ENCODE measurements around the gene CSTF1.
"Not testable (repeated sequence)": the region's sequence is repeated elsewhere in the genome, so short reads cannot be mapped to it uniquely, and the experiment has no call there.

CSTF1 gene

GRCh38 chr20:56395166-56395565 is 2.7 kb downstream of the CSTF1 start:
- no peak overlapping the region for H3K4me3 ChIP-seq (ENCODE audit: low read depth in 1 of 5, low read length in 5 of 5)
- no peak overlapping the region for H3K27ac ChIP-seq (ENCODE audit: low read depth, low read length)
- no peaks in the 10 kb centered on the region for H3K9me3 ChIP-seq (ENCODE audit: control insufficient read depth in 5 of 5, low read length in 5 of 5)
- H3K9ac ChIP-seq (ENCODE audit: low read length in 5 of 5), result no peak overlapping the region
- H3K4me1 ChIP-seq (ENCODE audit: control insufficient read depth in 5 of 5, insufficient read depth in 5 of 5, low read length in 5 of 5), result peaks cover 7 to 28% (median 26%) of the 10 kb centered on the region in 5 donors
- no peaks in the 10 kb centered on the region for H3K27me3 ChIP-seq (ENCODE audit: control insufficient read depth in 5 of 5, insufficient read depth in 4 of 5, low read length in 5 of 5)
- H3K36me3 ChIP-seq (ENCODE audit: control insufficient read depth in 5 of 5, insufficient read depth in 5 of 5, low read length in 5 of 5), result peaks cover 41 to 50% (median 42%) of the 10 kb centered on the region in 5 donors

GRCh38 chr20:56400001-56400640 is 7.7 kb downstream of the CSTF1 start:
- Histone ChIP-seq H3K4me1 (ENCODE audit: control insufficient read depth in 5 of 5, insufficient read depth in 5 of 5, low read length in 5 of 5) (peaks cover 0 to 4% (median 0%) of the 10 kb centered on the region in 5 donors), H3K27me3 (ENCODE audit: control insufficient read depth in 5 of 5, insufficient read depth in 4 of 5, low read length in 5 of 5) (no peaks in the 10 kb centered on the region), H3K27ac (ENCODE audit: low read depth, low read length) (no peak overlapping the region), H3K9ac (ENCODE audit: low read length in 5 of 5) (no peak overlapping the region), H3K36me3 (ENCODE audit: control insufficient read depth in 5 of 5, insufficient read depth in 5 of 5, low read length in 5 of 5) (peaks cover 52 to 78% (median 67%) of the 10 kb centered on the region in 5 donors), H3K4me3 (ENCODE audit: low read depth in 1 of 5, low read length in 5 of 5) (no peak overlapping the region), H3K9me3 (ENCODE audit: control insufficient read depth in 5 of 5, low read length in 5 of 5) (no peaks in the 10 kb centered on the region)

- Histone ChIP-seq H3K36me3 (ENCODE audit: control insufficient read depth in 5 of 5, insufficient read depth in 5 of 5, low read length in 5 of 5) (peaks cover 44 to 72% (median 52%) of the 10 kb centered on the region in 5 donors), H3K9ac (ENCODE audit: low read length in 5 of 5) (no peak overlapping the region), H3K27me3 (ENCODE audit: control insufficient read depth in 5 of 5, insufficient read depth in 4 of 5, low read length in 5 of 5) (no peaks in the 10 kb centered on the region), H3K4me1 (ENCODE audit: control insufficient read depth in 5 of 5, insufficient read depth in 5 of 5, low read length in 5 of 5) (peaks cover 0 to 7% (median 2%) of the 10 kb centered on the region in 5 donors), H3K27ac (ENCODE audit: low read depth, low read length) (no peak overlapping the region), H3K9me3 (ENCODE audit: control insufficient read depth in 5 of 5, low read length in 5 of 5) (no peaks in the 10 kb centered on the region), H3K4me3 (ENCODE audit: low read depth in 1 of 5, low read length in 5 of 5) (no peak overlapping the region)
These were observed 11.0 kb downstream of the CSTF1 start for GRCh38 chr20:56403465-56403864.

- H3K36me3 ChIP-seq (ENCODE audit: control insufficient read depth in 5 of 5, insufficient read depth in 5 of 5, low read length in 5 of 5), result peaks cover 29 to 57% (median 41%) of the 10 kb centered on the region in 5 donors
- not testable (repeated sequence) for H3K4me3 ChIP-seq (ENCODE audit: low read depth in 1 of 5, low read length in 5 of 5); H3K9ac ChIP-seq (ENCODE audit: low read length in 5 of 5); H3K27me3 ChIP-seq (ENCODE audit: control insufficient read depth in 5 of 5, insufficient read depth in 4 of 5, low read length in 5 of 5); H3K9me3 ChIP-seq (ENCODE audit: control insufficient read depth in 5 of 5, low read length in 5 of 5); H3K27ac ChIP-seq (ENCODE audit: low read depth, low read length)
- peaks cover 0 to 12% (median 5%) of the 10 kb centered on the region in 5 donors for H3K4me1 ChIP-seq (ENCODE audit: control insufficient read depth in 5 of 5, insufficient read depth in 5 of 5, low read length in 5 of 5)
These were observed 12.9 kb downstream of the CSTF1 start for GRCh38 chr20:56405356-56405755.

GRCh38 chr20:56406910-56407309 is 14.5 kb downstream of the CSTF1 start:
- H3K9ac ChIP-seq (ENCODE audit: low read length in 5 of 5), result no peak overlapping the region
- no peak overlapping the region for H3K27ac ChIP-seq (ENCODE audit: low read depth, low read length)
- peaks cover 23 to 49% (median 34%) of the 10 kb centered on the region in 5 donors for H3K36me3 ChIP-seq (ENCODE audit: control insufficient read depth in 5 of 5, insufficient read depth in 5 of 5, low read length in 5 of 5)
- H3K9me3 ChIP-seq (ENCODE audit: control insufficient read depth in 5 of 5, low read length in 5 of 5), result no peaks in the 10 kb centered on the region
- H3K27me3 ChIP-seq (ENCODE audit: control insufficient read depth in 5 of 5, insufficient read depth in 4 of 5, low read length in 5 of 5), result no peaks in the 10 kb centered on the region
- peaks cover 5 to 23% (median 11%) of the 10 kb centered on the region in 5 donors for H3K4me1 ChIP-seq (ENCODE audit: control insufficient read depth in 5 of 5, insufficient read depth in 5 of 5, low read length in 5 of 5)
- H3K4me3 ChIP-seq (ENCODE audit: low read depth in 1 of 5, low read length in 5 of 5), result no peak overlapping the region

- H3K9me3 ChIP-seq (ENCODE audit: control insufficient read depth in 5 of 5, low read length in 5 of 5), result no peaks in the 10 kb centered on the region
- H3K27me3 ChIP-seq (ENCODE audit: control insufficient read depth in 5 of 5, insufficient read depth in 4 of 5, low read length in 5 of 5), result no peaks in the 10 kb centered on the region
- H3K4me1 ChIP-seq (ENCODE audit: control insufficient read depth in 5 of 5, insufficient read depth in 5 of 5, low read length in 5 of 5), result peaks cover 10 to 32% (median 21%) of the 10 kb centered on the region in 5 donors
- no peak overlapping the region for H3K4me3 ChIP-seq (ENCODE audit: low read depth in 1 of 5, low read length in 5 of 5)
- H3K27ac ChIP-seq (ENCODE audit: low read depth, low read length), result no peak overlapping the region
- peaks cover 15 to 31% (median 18%) of the 10 kb centered on the region in 5 donors for H3K36me3 ChIP-seq (ENCODE audit: control insufficient read depth in 5 of 5, insufficient read depth in 5 of 5, low read length in 5 of 5)
- no peak overlapping the region for H3K9ac ChIP-seq (ENCODE audit: low read length in 5 of 5)
These were observed 17.1 kb downstream of the CSTF1 start for GRCh38 chr20:56409521-56409920.

GRCh38 chr20:56409956-56410355 is 17.5 kb downstream of the CSTF1 start:
- Histone ChIP-seq H3K27ac (ENCODE audit: low read depth, low read length) (no peak overlapping the region), H3K4me1 (ENCODE audit: control insufficient read depth in 5 of 5, insufficient read depth in 5 of 5, low read length in 5 of 5) (peaks cover 10 to 32% (median 21%) of the 10 kb centered on the region in 5 donors), H3K27me3 (ENCODE audit: control insufficient read depth in 5 of 5, insufficient read depth in 4 of 5, low read length in 5 of 5) (no peaks in the 10 kb centered on the region), H3K4me3 (ENCODE audit: low read depth in 1 of 5, low read length in 5 of 5) (no peak overlapping the region), H3K9ac (ENCODE audit: low read length in 5 of 5) (no peak overlapping the region), H3K9me3 (ENCODE audit: control insufficient read depth in 5 of 5, low read length in 5 of 5) (no peaks in the 10 kb centered on the region), H3K36me3 (ENCODE audit: control insufficient read depth in 5 of 5, insufficient read depth in 5 of 5, low read length in 5 of 5) (peaks cover 15 to 28% (median 18%) of the 10 kb centered on the region in 5 donors)

GRCh38 chr20:56411287-56411686 is 18.8 kb downstream of the CSTF1 start:
- Histone ChIP-seq H3K4me3 (ENCODE audit: low read depth in 1 of 5, low read length in 5 of 5) (peak overlapping the region in 2 of 5 donors; percentile 59 to 64), H3K36me3 (ENCODE audit: control insufficient read depth in 5 of 5, insufficient read depth in 5 of 5, low read length in 5 of 5) (peaks cover 7 to 18% (median 13%) of the 10 kb centered on the region in 5 donors), H3K27ac (ENCODE audit: low read depth, low read length) (peak overlapping the region; percentile 73), H3K9ac (ENCODE audit: low read length in 5 of 5) (peak overlapping the region in 1 of 5 donors; percentile 59), H3K4me1 (ENCODE audit: control insufficient read depth in 5 of 5, insufficient read depth in 5 of 5, low read length in 5 of 5) (peaks cover 10 to 32% (median 21%) of the 10 kb centered on the region in 5 donors)
- H3K27me3 ChIP-seq (ENCODE audit: control insufficient read depth in 5 of 5, insufficient read depth in 4 of 5, low read length in 5 of 5); H3K9me3 ChIP-seq (ENCODE audit: control insufficient read depth in 5 of 5, low read length in 5 of 5): not testable (repeated sequence)

- peaks cover 10 to 32% (median 21%) of the 10 kb centered on the region in 5 donors for H3K4me1 ChIP-seq (ENCODE audit: control insufficient read depth in 5 of 5, insufficient read depth in 5 of 5, low read length in 5 of 5)
These were observed 19.5 kb downstream of the CSTF1 start, which contains the start of gene CASS4 for GRCh38 chr20:56411759-56412472. Gene CASS4, plus strand, starts transcription at chr20:56412260. Its CDS starts 199 bp downstream, at chr20:56412459.

GRCh38 chr20:56412473-56412790 is 20.0 kb downstream of the CSTF1 start:
- Histone ChIP-seq H3K9ac (ENCODE audit: low read length in 5 of 5) (peak overlapping the region in 3 of 5 donors; percentile 8 to 59 (median 56)), H3K27me3 (ENCODE audit: control insufficient read depth in 5 of 5, insufficient read depth in 4 of 5, low read length in 5 of 5) (no peaks in the 10 kb centered on the region), H3K4me3 (ENCODE audit: low read depth in 1 of 5, low read length in 5 of 5) (peak overlapping the region; percentile 27 to 64 (median 59)), H3K27ac (ENCODE audit: low read depth, low read length) (peak overlapping the region; percentile 73), H3K36me3 (ENCODE audit: control insufficient read depth in 5 of 5, insufficient read depth in 5 of 5, low read length in 5 of 5) (peaks cover 3 to 6% (median 5%) of the 10 kb centered on the region in 5 donors), H3K9me3 (ENCODE audit: control insufficient read depth in 5 of 5, low read length in 5 of 5) (no peaks in the 10 kb centered on the region), H3K4me1 (ENCODE audit: control insufficient read depth in 5 of 5, insufficient read depth in 5 of 5, low read length in 5 of 5) (peaks cover 10 to 32% (median 22%) of the 10 kb centered on the region in 5 donors)

More at GRCh38 chr20:56411759-56412472, 19.5 kb downstream of the CSTF1 start, which contains the start of gene CASS4:
- no peaks in the 10 kb centered on the region for H3K27me3 ChIP-seq (ENCODE audit: control insufficient read depth in 5 of 5, insufficient read depth in 4 of 5, low read length in 5 of 5)
- H3K9ac ChIP-seq (ENCODE audit: low read length in 5 of 5), result peak within 1 kb of the TSS in 4 of 5 donors; percentile 8 to 60 (median 58)
- H3K9me3 ChIP-seq (ENCODE audit: control insufficient read depth in 5 of 5, low read length in 5 of 5), result no peaks in the 10 kb centered on the region
- H3K36me3 ChIP-seq (ENCODE audit: control insufficient read depth in 5 of 5, insufficient read depth in 5 of 5, low read length in 5 of 5), result peaks cover 5 to 12% (median 10%) of the 10 kb centered on the region in 5 donors
- H3K27ac ChIP-seq (ENCODE audit: low read depth, low read length), result peak within 1 kb of the TSS; percentile 73
- peak within 1 kb of the TSS; percentile 27 to 64 (median 59) for H3K4me3 ChIP-seq (ENCODE audit: low read depth in 1 of 5, low read length in 5 of 5)

Data from subcutaneous abdominal adipose tissue (tissue), 5 donors.